Activated CD8-positive, alpha-beta memory T cell treated with anti-CD3 and anti-CD28 coated beads for 36 hours (primary cell): Measurements from ENCODE around the gene UQCRC1. TPM values are rescaled to one million over a fixed set of nuclear protein-coding genes. Genes with fewer than 3 reads are reported as not detected.

ENCODE experiments used
- CTCF ChIA-PET: fragments of 350-600 bp; sonication (Branson Sonifier 250); formaldehyde crosslinking; loops from one replicate; lab custom pipeline; 2021; ENCODE audit warnings: antibody characterized with exemption; lab: Charles Lee
- POLR2A ChIA-PET: fragments of 350-600 bp; sonication (Branson Sonifier 250); formaldehyde crosslinking; loops from one replicate; lab custom pipeline; 2021; ENCODE audit warnings: antibody characterized with exemption; lab: Charles Lee
- total RNA-seq, 2 experiments: library from RNA; stranded (reverse); gene quantifications; one replicate each; pipeline ENCODE4 v1.2.3, GENCODE V29; 2021

The UQCRC1 gene
- 100 to 1,000 TPM; 230 to 237 TPM for total RNA-seq

DNA sequence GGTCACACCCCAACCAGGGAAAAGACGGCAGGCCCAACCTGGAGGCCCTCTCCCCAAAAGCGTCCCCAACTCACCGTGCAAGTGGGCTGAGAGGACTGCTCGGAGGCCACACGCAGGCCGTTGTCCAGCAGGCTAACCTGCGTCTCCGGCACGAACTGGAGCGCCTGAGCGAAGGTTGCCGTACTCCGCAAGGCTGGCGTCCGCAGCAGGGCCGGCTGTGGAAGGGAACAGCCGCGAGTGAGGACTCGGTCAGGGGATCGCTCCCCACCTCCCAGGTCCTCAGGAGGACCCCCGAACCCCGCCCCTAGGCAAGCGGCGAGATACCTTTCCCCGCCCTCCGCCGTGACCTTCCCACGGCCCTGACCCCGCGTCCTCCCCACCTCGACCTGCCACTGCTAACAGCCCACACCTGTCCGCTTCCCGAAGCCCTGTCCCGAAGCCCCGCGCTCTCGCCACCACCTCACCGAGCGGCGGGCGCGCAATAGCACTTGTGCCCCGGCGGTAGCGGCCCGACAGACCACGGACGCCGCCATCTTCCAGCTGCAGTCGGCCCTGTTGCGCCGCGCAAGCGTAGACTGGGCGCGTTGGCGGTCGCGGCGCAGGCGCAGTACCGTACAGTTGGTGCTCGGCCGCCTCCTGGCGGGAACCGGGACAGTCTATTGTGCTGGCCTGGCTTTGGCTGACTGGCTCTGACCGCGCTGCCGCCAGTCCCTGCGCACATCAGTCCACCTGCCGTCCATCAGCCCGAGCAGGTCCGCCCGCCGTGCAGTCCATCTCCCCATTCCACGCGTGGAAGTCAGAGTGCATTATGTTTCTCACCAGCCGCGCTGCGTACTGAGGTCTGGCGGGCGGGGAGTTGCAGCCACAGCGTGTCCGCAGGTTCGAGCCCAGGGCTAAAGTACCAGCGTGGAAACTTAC lies at the start of gene UQCRC1:
TSS of gene UQCRC1 (minus strand) at position 559 of the 918 bp plus-strand sequence. CDS start at position 533, 26 bp downstream.
- POLR2A ChIA-PET, result interaction anchor here (0.7 kb wide), 1 partner anchor 1650 kb away, joined by 3 read pairs; no protein-coding TSS in a partner anchor
- CTCF ChIA-PET, result interaction anchor here (1.6 to 3.9 kb wide), 3 partner anchors 26 to 339 kb away, joined by 3 to 24 read pairs (median 7); partner anchors contain the start of gene SLC26A6

DNA sequence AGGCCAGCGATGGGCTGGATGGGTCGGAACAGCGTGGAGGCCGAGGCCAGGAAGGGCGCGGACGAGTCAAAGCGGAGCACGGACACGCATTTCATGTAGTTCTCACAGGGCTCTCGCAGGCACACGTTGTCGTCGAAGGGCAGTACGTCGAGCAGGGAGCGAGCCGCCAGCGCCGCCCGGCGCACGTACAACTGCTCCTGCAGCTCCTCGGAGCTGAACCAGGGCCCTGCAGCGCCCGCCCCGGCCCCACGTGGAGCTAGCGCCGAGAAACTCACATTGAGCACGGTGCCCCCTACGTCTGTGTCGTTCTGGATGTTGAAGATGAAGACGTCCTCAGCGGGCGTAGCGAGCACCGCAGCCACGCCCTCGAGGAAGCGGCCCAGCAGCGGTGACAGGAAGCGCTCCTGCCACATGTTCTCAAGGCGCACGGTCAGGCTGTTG lies 47.4 kb upstream of the UQCRC1 start:
- POLR2A ChIA-PET, result interaction anchor here (0.8 to 0.9 kb wide), 2 partner anchors 32 to 60 kb away, joined by 3 read pairs; partner anchors contain the start of gene IP6K2
- CTCF ChIA-PET, result interaction anchor here (0.6 to 2.3 kb wide), 8 partner anchors 10 to 100 kb away, joined by 3 to 6 read pairs (median 4); partner anchors contain the start of gene SLC26A6

DNA sequence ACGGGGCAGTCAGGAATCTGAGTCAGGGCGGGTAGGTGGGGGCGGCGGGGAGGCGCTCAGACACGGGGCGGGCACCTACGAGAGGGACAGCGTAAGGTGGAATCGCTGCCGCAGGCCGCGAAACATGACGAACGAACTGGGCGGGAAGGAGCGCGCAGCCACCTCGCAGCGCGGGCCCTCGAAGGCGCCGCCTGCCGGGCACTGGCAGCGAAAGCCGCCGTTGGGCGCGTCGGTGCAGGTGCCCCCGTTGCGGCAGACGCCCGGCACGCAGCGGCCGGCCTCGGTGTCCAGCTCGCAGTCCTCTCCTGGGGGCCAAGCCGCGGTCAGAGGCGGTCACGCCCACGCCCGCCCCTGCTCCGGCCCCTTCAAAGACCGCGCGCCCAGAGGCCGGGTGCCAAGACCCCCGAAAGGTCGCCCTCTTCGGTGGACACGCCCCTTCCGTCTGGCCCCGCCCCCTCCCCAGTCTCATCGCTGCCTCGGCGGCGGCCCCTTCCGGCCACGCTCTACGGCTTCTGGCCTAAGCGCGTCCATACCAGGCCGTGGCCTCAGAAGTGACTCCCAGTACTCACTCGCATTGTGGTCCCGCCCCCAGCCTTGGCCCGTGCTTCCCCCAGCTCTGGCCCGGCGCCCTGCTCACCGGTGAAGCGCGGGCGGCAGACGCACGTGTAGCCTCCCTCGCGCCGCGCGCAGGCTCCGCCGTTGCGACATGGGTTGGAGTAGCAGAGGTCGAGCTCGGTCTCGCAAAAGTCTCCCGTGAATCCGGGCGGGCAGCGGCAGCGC lies 46.8 kb upstream of the UQCRC1 start:
- ChIA-PET POLR2A (interaction anchor here (0.8 to 0.9 kb wide), 2 partner anchors 32 to 60 kb away, joined by 3 read pairs; partner anchors contain the start of gene IP6K2), CTCF (interaction anchor here (0.6 to 2.3 kb wide), 8 partner anchors 10 to 99 kb away, joined by 3 to 5 read pairs (median 4); partner anchors contain the start of gene SLC26A6)

DNA sequence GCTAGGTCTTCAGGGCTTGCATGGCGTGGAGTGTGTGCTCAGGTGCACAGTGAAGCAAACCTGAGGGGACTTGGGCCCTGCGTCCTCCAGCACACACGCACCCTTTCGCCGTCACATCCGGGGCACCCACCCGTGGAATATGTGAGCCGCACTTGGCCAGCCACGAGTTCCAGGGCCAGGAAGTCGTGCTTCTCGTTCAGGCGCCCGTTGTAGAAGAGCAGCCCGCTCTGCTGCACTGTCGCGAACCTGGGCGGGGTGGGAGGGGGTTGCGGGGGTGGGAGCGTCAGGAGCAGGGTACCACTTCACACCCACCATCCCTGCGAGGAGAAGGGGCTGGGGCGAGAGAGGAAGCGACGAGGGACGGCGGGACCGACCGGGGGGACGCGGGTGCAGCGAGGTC lies 46.2 kb upstream of the UQCRC1 start:
- POLR2A ChIA-PET, result no interaction called here
- CTCF ChIA-PET, result interaction anchor here (0.6 to 2.3 kb wide), 7 partner anchors 9 to 259 kb away, joined by 3 to 5 read pairs (median 4); partner anchors contain the start of gene SLC26A6

DNA sequence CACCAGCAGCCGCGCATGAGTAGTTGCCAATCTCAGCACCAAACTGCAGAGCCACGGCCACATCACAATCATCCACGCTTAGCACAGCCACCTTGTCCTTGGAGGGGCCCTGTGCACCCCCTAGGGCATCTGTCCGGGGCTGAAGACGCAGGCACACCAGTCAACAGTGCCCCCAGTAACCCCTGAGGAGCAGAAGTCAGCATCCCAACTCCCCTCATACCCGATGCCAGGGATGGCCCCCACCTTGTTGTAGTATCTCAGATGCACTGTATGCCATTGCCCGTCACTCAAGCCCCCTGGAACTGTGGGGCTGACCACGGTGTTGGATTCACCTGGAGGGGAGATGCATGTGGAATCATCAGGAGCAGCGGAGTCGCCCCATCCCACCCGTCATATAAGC lies 45.6 kb upstream of the UQCRC1 start:
- ChIA-PET POLR2A (interaction anchor here (0.6 kb wide), 1 partner anchor 16 kb away, joined by 5 read pairs; no protein-coding TSS in a partner anchor), CTCF (interaction anchor here (0.6 to 2.3 kb wide), 4 partner anchors 9 to 260 kb away, joined by 3 to 5 read pairs (median 4); no protein-coding TSS in a partner anchor)

DNA sequence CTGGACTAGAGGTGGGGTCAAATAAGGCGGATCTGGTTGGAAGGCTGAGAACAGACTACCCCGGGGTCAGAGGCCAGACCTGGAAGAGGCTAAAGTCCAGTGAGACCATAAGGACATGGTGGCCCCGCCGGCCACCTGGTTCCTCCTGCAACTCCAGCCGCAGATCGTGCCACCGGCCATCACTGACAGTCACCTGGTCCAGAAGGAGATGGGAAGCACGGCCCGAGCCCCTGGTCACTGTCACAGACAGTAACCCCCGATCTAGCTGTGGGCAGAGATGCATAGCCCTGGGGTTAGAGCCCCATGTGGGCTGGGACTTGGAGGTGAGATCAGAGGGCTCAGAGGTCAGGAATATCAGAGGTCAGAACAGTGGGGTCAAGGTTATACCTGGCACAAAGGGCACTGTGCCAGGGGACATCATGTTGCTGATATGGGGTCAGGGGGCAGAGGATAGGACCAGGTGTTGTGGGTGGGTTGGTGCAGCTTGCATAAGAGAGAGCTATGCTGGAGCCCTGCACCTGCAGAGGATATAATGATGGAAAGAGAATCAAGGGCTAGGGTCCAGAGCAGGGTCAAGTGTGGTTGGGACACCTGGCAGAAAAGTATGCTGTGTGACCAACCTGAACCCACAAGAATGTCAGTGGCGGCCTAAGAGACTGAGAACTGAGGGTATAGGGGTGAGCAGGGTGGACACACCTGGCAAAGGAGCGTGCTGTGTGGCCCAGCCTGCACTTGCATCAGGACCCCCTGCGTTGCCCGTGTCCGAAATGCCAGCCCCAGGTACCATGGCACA lies 43.7 kb upstream of the UQCRC1 start:
- ChIA-PET CTCF (interaction anchor here (0.7 to 1.8 kb wide), 3 partner anchors 17 to 89 kb away, joined by 3 to 6 read pairs (median 5); partner anchors contain the start of gene SLC26A6), POLR2A (no interaction called here)

DNA sequence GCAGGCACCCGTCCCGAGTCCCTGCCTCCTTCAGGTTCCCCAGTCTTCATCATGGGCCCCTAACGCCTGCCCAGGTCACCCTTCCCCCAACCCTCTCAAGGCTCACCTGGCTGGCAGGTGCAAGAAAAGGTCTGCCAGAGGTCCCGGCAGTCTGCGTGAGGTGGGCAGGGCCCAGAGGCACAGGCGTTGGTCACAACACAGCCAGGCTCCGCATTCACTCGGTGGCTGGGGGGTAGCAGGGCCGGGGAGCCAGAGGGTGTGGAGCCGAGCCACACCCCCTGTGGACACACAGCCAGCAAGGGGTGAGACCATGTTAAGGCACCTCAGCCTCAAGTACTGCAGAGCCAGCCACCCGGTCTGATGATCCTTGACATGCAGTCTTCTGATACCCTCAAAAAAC lies 42.3 kb upstream of the UQCRC1 start:
- ChIA-PET CTCF (no interaction called here), POLR2A (no interaction called here)

DNA sequence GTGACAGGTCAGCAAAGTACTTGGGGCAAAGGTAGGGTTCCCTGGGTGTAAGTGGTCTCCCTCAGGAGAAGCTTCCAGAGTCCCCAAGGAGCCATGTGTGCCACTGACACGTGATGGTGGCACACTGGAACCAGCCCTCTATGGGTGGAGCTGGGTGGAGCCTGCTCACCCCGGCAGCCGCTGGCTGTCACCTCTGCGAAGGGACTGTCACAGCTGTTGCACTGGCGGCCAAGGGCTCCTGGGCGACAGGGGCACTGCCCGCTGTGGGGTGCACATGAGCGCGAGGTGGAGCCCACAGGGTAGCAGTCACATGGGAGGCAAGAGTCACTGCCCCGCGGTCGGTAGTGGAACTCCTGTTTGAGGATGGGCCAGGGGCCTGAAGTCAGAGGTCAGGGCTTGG lies 41.3 kb upstream of the UQCRC1 start:
- CTCF ChIA-PET, result no interaction called here

DNA sequence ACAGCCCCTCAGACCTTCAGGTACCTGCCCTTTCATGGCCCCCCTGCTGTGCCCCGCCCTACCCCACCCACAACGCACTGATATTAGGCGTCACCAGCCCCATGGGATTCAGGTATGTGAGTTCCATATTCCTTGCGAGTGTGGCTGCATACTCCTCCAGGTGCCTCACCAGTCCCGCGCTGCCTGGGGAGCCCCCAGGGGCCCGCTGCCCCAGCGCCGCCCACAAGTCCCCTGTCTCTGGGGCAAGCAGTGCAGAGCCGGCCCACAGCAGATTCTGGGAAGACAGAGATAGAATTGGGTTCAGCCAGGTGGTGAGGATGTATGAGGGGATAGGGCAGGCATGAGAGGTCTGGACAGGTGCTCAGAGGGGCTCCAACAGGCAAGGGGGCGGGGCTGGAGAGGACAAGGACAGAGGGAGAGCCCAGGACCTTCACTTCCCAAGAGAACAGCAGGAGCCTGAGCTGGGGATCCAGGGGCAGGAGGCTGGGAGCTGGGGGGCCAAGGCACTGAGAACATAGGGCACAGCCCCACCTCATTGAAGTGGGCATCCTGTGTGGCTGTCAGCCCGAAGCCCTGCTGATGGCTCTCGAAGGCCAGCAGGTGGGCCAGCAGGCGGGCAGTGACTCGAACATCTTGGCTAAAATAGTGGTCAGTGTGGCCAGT lies 38.9 kb upstream of the UQCRC1 start:
- ChIA-PET POLR2A (no interaction called here), CTCF (interaction anchor here (1.3 kb wide), 1 partner anchor 13 kb away, joined by 7 read pairs; the partner anchor contains the start of gene SLC26A6)

More for the DNA sequence above, 41.3 kb upstream of the UQCRC1 start:
- POLR2A ChIA-PET, result no interaction called here

DNA sequence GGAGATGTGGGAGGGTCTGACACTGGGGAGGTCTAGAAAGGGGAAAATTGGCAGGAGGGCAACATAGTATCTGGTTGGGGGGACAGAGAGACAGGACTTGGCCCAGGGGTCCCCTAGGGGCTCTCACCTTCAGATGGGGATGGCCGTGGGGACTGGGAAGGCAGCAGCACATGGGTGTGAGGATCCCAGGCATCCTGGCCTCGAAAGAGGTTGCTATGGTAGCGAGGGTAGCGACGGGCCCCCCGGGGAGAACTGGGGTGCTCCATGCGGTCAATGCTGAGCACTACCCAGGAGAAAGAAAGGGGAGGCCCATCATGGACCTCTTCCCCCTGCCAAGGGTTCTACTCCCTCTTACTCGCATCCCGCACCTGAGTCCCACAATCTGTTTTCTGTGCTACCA lies 38.3 kb upstream of the UQCRC1 start:
- ChIA-PET CTCF (no interaction called here), POLR2A (no interaction called here)

DNA sequence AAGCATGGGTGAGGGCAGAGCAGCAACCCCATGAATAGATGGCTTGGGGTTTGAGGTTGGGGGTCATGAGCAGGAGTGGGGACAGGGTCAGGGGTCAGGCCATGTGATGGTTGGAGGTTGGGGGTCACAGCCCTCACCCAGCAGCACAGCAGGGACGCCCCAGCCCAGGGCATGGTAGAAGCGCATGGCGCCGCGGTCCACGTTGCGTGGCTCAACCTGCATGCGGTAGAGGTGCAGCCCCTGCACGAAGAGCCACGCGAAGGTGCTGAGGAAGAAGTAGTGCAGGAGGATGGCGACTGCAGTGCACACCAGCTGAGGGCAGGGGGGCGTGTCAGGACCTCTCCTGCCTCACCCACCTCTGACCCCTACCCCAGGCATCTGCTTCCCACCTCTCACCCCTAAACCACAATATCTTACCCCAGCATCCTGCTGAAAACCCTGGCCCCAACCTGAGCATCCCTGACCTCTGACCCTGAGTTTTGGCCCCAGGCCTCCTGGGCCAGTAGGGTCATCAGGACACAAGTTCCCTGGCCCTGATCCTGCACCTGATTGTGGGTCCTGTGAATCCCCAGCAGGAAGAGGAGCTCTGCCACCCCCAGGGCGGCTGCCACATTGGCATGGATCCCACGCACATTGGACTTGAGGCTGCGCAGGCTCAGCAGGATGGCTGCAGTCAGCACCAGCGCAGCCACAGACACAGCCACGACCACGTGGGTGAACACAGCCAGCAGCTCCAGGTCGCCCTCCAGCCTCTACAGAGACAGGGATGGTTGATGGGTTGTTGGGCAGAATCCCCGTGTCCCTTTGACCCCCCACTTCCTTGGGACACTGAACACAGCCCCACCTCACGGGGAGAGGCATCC lies 35.7 kb upstream of the UQCRC1 start:
- POLR2A ChIA-PET, result no interaction called here
- CTCF ChIA-PET, result interaction anchor here (2.0 kb wide), 1 partner anchor 10 kb away, joined by 7 read pairs; the partner anchor contains the start of gene SLC26A6

DNA sequence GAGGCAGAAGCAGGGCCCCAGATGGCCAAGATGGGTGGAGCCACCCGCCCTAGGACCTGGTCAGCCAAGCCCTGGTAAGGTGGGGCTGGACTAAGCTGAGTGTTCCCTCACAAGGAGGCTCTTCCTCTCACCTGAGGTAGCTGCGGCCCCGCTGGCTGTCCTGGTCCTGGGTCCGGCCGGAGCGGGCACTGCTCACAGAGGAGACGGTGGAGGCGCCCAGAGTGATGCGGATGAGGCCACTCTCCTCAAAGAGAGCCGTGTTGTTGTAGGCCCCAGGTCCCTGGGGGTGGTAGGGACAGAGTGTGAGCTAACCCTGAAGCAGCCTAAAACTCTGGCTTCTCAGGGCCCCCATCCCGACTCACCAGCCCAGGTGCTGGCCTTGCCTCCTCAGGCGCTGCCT lies 33.2 kb upstream of the UQCRC1 start:
- CTCF ChIA-PET, result no interaction called here
- POLR2A ChIA-PET, result no interaction called here

DNA sequence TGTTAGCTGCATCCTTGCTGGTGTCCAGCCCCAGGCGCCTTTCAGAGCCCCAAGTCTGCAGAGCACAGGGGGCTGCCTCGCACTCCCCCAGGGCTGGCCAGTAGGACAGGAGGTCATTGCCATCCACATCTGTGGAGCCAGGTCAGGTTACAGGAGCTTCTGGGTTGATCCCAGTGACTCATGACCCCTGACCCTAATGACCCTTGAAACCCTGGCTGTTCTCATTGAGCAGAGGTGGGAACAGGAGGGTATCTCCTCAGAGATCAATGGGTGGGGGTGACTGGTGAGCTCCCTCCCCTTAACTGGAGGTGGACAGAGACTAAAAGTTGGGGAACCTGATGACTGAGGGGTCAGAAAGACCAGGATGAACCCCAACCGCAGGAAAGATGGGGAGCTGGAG lies 31.9 kb upstream of the UQCRC1 start:
- CTCF ChIA-PET, result no interaction called here
- POLR2A ChIA-PET, result no interaction called here

DNA sequence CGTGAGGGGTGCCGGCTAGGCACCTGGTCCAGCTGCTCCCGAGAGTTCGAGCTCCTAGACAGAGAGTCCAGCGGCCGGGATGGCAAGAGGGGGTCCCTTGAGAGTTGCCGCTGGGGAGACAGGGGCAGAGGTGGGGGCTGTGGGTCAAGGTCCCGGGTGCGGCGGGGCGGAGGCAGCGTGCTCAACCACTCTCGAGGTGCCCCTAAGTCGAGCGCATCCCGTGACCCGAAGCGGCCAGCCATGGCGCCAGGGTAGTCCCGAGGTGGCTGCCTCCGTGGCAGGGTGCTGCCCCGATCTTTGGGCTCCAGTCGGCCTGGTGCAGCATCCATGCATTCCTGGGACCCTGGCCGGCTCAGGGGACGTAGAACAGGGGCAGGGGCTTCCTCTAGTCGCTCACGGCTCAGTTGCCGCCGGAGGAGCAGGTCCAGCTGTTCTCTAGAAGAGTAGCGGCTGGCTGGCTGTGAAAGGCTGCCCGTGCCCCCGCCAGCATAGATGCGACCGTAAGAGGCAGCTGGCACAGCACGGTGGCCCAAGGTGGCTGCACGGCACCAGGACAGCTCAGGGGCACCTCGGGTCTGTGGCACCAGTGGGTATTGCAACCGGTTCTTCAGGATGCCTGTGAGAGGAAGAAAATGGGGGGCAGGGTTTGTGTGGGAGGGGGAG lies 30.6 kb upstream of the UQCRC1 start:
- POLR2A ChIA-PET, result no interaction called here
- CTCF ChIA-PET, result no interaction called here

DNA sequence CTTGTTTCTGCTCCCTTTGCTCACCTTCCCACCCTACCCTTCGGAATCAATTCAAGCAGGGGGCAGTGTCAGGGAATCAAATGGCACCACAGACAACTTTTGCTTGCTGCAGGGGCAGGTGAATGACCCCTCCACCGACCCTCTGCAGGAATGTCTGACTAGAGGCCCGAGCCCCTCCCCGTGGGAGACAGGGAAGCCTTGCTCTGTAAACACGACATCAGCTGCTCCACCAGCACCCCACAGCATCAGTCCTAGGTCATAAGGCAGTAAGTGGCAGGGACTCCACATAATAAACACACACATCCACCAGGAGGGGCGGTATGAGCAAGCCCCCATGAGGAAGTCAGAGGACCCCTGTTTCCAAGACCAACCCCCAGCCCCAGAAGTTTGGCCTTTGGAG lies 27.9 kb upstream of the UQCRC1 start:
- ChIA-PET CTCF (no interaction called here), POLR2A (no interaction called here)

DNA sequence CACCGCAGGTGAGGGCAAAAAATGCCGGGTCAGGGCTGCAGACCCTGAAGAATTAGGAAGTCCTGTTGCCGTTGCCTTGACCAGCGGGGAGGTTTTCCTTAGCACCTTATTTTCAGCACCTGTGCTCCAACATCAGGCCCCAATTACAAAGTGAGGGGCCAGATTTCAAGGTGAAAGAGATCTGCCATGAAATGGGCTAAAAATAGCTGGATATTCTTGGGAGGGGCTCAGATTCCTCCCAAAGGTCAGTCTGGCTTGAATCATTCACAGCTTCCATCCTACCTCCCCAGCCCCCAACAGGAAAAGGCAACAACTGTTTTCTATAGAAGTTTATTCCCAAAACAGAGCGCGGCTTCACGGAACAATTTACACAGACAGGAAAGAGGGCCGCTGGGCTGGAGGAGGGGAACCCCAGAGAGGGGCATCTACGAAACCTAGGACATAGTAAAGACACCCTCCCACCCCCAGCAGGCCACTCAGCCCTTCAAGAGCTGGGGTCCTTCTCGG lies 26.8 kb upstream of the UQCRC1 start:
- CTCF ChIA-PET, result interaction anchor here (0.9 to 3.4 kb wide), 20 partner anchors 9 to 235 kb away, joined by 3 to 24 read pairs (median 4); partner anchors contain the start of genes CCDC51, CELSR3, NCKIPSD and PFKFB4
- POLR2A ChIA-PET, result interaction anchor here (0.6 to 0.9 kb wide), 2 partner anchors 50 to 118 kb away, joined by 3 to 4 read pairs; partner anchors contain the start of gene NCKIPSD
